Stimulated activated CD4-positive, alpha-beta T cell treated with anti-CD3 and anti-CD28 coated beads, Interleukin-12 subunit alpha, Interleukin-12 subunit beta, amount 100 ng/mL, for 24 hours (primary cell): ENCODE measurements around the gene FBXO31.
A peak's percentile ranks its signal among the peaks of the same experiment; 100 is the strongest.
"Not testable (repeated sequence)": the region's sequence is repeated elsewhere in the genome, so short reads cannot be mapped to it uniquely, and the experiment has no call there.

Experiments
- DNase-seq, 2 experiments: peaks; one replicate each; pipeline ENCODE4 v3.0.0-alpha.2; 2020; ENCODE audit warnings: low read depth in 2 of 2

FBXO31 gene

DNA sequence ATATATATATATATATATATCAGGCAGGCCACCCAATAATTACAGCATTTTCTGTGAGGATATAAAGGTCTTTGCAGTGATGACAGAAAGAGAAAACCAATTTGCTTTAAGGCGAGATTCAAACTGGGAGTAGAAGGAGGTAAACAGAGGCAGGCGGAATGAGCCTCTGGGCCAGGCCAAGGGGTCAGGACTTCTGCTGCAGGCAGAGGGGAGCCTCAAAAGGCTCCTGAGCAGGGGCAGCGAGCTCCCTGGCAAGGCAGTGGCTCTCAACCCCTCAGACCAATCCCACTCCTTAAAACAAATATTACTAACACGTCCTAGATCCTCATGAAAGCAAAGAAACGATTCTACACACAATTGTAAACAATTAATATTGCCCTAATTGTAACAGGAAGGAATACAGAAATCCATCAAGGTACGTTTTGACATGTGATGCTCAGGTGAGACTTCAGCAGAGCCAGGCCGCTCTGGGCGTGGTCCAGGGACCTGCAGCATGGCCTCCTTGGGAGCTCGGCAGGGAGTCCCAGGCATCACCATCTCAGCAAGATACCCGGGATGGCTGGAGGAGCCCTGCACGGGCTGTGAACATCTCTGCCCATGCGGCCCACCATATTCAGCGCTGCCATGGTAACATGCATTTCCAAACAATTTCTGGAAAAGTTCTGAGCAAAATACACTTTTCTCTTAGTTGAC is 18.4 kb downstream of the FBXO31 start:
- no peak for DNase-seq

DNA sequence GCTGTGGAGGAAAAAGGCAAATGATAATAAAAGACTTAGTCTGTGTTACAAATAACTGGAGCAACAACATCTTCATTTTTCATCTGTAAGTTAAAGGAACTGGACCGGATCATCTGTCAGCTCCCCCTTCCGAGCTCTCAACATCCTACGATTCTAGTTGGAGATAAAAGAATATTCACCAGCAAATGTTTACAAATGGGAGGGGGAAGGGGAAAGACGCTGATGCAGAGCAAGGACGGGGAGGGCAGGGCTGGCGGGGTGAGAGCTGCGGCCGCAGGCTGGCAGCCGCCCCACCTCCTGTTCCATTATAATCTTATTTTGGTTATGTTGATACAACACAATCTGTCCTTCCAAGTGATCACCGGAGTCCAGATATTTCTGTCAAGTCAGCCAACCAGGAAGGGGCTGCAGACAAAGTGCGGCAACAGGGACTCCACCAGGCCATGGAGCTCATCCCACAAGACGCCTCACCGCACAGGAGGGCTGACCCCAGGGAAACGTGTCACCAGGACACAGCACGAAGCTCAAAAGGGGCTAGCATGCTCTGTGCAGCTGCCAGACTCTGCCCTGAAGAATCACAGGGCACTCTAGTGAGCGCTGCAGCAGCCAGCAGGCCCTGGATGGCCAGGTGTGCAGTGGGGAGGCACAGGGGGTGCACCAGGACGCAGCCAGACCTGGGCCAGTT is 19.7 kb downstream of the FBXO31 start:
- no peak for DNase-seq

DNA sequence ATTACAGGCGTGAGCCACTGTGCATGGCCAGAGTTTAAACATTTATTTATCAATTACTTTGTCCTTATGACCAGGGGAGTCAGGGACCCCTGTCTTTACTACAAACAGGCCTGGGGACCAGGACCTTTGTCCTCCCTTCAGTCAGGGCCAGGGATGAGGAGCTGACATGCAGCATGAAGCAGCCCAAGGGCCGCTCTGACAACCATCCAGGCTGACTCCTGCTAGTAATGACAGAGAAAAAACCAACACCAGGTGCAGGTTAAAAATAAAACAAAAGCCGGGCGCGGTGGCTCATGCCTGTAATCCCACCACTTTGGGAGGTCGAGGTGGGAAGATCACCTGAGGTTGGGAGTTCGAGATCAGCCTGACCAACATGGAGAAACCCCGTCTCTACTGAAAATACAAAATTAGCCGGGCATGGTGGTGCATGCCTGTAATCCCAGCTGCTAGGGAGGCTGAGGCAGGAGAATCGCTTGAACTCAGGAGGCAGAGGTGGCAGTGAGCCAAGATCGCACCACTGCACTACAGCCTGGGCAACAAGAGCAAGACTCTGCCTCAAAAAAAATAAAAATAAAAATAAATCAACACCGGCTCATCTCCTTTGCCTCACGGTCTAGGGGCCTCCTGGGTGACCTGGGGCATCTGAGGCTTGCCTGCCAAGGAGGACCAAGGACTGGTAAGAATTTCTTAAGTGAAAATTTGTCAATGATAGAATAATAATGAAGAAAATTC is 20.6 kb downstream of the FBXO31 start:
- not testable (repeated sequence) for DNase-seq

DNA sequence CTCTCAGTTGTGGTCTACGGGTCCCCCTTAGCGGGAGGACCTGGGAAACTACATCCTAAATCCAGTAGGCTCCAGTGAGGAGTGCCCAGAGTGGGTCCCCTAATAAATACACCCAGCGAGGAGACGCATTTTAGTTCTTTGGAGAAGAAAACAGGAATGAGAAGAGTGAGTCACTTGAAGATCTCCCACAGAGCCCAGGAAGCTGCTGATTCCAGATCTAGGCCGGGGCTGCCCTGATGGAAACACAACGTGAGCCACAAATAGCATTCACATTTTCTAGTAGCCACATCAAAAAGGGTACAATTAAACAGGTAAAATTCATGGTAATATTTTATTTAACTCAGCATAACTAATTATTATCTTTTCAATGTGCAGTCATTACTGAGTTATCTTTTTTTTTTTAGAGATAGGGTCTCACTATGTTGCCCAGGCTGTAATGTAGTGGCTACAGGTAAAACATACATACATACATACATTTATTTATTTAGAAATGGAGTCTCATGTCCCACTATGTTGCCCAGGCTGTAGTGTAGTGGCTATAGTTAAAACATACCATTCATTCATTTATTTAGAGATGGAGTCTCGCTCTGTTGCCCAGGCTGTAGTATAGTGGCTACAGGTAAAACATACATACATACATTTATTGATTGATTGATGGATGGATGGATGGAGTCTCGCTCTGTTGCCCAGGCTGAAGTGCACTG is 21.5 kb downstream of the FBXO31 start:
- no peak for DNase-seq

DNA sequence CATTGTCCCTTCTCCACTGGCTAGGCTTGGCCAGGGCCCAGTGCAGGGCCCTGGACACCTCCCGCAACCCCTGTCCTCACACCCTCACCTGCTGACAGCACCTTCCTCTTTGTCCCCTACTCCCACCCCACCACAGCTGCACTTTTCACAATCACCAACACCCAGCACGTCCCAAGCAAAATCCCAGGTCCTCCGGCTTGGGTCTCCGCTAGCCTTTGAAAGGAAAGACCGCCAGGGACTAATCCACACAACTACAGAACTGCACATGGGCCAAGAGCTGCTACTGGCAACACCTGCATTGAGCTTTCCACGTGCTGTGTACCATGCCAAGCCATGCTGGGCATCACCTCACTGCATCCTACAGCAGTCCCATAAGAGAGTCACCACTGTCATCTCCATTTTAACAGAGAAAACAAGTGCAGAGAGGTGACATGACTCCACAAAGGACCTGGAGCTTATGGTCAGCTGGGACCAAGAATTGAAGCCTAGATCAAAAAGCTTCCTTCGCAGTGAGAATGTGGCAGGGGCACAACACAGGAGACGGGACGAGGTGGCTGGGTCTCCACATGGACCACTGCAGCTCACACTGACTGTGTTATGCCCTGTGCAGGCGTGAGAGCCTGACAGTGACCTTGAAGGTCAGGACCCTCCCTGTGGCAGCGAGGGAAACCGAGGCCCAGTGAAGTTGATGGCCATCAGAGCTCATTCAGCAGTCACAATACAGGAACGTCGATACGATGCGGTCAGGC is 22.5 kb downstream of the FBXO31 start:
- no peak for DNase-seq

DNA sequence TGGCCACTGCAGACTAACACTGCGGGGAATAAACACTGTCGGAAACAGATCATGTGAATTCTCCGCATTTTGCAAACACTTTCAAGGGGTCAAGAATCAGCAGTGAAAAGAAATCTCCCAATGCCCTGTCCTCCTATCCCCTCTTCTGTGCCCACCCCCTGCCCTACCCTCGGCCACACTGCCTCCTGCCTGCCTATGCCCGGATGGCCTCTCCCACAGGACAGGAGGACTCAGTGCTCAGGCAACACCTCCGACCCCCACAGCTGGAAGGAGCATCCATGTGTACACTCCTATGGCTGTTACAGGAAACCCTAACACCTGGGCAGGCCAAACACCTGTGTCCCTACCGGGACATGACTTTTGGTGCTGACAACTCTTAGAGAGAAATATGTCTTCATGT is 24.5 kb downstream of the FBXO31 start:
- no peak for DNase-seq

DNA sequence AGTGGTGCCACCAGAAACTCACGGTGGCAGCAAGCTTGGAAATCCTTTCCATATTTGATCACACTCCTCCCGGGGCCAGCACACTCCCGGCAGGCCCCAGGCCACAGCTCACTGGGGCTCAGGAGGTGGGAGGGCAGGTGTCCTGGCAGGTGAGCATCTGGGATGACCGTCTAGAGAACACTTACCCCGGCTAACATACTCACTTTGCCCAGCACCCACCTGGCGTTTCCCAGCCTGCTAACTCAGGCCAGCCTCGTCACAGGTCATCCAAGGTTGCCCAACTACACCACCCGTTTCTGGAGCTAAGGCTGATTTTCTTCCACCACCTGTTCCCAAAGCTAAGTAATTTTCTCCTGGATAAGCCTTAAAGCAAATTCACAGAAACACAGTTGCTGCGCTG is 24.9 kb downstream of the FBXO31 start:
- no peak for DNase-seq

DNA sequence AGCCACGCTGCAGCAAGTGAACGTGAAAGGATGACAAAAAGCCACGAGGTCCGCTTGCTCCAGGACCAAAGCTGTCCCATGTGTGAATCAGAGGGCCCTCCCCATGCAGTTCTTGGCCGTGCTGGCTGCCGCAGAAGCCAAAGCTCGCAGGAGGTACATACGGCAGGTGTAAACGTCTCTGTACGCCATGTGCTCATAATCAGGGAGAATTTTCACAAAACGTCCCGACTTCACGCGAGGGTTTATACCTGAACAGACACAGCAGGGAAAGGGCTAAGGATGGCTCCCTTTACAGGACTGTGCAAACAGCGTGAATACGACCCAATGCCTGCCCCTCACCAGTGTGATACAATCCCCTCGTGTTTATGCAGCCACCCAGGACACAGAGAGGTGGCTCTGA is 25.3 kb downstream of the FBXO31 start:
- no peak for DNase-seq

DNA sequence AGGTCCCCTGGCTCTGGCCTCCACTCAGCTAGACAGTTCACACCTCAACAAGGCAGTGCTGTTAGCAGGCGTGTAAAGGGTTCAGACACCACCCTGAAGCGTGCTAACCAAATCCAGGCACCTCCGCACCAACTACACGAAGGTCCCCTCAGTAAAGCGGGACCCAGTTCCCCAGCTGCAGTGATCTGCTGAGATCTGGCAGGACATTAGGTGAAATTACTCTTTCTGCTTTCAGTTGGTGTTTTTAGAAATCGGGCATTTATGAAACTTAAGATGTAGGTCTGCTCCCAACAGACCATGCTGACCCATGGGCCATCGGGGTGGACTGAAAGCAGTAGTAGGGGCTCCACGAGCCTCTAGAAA is 27.1 kb downstream of the FBXO31 start:
- no peak for DNase-seq

DNA sequence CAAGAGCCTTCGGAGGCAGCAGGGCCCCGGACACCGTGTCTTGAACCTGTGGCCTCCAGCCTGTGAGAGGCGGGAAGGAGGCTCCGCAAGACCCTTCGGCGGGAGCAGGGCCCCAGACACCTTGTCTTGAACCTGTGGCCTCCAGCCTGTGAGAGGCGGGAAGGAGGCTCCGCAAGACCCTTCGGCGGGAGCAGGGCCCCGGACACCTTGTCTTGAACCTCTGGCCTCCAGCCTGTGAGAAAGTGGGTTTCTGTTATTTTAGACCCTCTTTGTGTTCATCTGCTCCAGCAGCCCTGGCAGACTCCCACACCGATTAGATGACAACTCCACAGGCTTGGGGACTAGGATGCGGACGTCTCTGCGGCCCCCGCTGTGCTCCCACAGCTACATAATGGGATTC is 30.0 kb downstream of the FBXO31 start:
- no peak for DNase-seq

DNA sequence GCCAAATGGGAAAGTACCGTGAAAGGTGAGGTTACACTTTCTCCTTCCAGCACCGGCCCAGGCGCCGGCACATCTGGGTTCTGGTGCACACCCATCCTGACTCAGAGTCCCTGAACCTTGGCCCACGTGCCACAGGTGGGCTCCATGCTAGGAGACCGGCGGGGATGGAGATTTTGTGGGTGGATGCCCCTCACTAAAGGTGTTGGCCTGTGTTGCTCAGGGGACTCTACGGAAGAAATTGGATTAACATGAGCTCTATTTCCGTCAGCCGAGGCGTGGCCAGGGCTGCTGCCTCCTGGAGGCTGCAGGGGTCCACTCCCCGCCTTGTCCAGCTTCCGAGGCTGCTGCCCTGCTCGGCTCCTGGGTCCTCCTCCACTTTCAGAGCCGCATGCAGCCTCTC is 30.8 kb downstream of the FBXO31 start:
- DNase-seq, result no peak

DNA sequence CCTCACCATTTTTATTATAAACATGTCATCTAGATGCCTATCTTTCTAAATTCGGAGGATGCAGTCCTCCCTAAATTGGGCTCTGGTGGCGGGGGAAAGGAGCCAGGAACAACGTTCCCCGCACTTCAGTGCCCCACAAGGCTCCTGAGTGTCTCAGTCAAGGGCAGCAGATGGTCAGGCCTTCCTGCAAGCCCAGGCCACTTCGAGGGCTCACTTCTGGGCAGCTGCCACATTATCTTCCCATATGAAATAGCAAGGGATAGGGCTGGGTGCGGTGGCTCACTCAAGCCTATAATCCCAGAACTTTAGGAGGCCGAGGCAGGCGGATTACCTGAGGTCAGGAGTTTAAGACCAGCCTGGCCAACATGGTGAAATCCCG is 32.3 kb downstream of the FBXO31 start:
- DNase-seq, result no peak

DNA sequence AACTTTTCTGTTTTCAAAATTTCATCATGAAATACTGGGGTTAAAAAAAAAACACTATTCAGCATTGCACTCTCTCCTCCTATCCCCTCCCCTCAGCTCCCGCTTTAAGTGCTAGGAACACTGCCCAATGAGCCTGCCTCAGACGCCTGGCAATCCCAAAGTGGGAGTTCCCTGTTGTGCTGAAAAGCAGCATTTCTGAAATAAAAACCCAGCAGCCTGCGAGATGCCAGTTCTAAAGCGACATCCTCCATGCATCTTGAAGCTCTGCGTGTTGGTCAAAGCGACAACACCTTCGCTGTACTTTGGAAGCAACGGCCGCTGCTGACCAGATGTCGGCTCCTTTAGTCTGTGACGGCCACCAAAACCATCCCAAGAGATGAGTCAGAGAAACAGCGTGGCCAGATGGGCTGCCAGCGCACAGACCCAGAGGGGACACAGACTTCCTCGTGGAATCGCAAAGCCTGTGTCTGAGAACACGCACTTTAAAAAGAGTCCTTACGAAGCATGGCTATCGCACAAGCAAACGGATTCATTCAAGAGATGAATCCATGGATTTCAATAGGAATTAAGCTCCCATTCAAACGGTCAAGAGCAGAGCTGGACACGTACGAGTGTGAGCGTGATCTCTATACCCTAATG is 32.8 kb downstream of the FBXO31 start:
- DNase-seq, result no peak

DNA sequence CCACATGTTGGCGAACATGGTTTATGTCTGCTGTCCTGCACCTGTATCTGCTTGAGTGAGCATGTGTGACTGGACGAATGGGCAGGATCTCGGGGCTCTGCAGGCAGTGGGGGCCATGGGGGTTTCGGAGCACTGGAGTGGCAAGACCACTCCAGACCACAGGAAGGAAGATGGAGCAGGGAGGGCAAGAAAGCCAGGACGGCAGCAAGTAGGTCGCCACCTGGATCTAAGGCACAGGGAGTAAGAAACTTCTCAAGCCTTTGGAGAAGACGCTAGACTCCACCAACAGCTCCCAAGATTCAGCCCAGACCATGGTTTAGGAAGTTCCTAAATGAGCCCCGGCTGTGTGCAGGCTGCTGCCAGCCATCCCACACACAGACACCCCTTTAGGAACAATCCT is 33.5 kb downstream of the FBXO31 start:
- no peak for DNase-seq

DNA sequence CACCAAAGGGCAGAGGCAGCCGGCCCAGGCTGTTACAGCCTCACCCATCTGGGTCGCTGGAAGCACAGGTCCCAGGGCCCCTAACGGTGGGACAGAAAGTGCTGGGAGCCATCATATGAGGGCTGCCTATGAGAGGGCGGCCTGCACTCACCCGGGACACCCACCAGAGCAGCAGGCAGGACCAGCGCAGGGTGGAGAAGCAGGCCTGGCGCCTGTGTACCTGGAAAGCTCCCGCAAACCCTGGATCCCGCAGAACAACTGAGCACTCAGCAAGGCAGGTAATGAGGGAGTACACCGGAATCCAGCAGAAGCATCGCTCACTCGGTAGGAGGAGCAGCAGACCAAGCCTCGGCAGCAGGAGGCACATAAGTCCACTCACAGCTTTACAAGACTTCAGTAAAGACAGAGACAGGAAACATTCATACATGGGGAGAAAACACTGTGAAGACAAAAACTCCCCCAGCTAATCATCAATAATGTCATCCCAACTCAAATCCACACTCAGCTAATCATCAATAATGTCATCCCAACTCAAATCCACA is 34.9 kb downstream of the FBXO31 start:
- DNase-seq, result no peak

DNA sequence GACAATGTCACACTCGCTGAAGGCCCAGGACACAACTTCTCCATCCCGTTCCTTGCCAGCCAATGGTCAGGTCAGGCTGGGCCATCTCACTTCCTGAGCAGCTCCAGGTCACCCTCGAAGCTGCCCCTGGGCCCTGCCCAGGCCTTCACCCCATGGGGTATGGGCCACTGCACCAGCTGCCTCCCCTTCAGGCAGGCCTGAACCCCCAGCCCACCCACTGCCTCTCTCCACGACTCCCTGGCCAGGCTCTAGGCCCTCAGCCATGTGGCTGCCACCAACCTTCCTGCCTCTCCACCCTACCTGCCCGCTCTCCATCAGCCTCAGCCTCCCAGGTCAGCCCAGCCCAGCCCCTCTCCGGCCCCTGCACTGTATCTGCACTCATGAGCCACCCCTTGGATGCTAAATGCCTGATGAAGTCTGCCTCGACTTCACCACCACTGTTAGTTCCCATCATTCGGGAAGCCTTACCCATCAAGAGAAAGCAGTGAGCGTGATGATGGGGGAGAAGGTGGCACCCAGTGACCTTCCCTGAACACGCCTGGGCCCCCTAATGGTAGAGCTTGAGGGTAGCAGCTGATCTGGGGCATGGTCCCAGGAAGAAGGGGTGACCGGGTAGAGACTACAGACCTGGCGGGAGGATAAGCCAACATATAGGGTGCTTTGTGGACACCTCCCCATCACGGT is 35.5 kb downstream of the FBXO31 start:
- DNase-seq, result no peak

DNA sequence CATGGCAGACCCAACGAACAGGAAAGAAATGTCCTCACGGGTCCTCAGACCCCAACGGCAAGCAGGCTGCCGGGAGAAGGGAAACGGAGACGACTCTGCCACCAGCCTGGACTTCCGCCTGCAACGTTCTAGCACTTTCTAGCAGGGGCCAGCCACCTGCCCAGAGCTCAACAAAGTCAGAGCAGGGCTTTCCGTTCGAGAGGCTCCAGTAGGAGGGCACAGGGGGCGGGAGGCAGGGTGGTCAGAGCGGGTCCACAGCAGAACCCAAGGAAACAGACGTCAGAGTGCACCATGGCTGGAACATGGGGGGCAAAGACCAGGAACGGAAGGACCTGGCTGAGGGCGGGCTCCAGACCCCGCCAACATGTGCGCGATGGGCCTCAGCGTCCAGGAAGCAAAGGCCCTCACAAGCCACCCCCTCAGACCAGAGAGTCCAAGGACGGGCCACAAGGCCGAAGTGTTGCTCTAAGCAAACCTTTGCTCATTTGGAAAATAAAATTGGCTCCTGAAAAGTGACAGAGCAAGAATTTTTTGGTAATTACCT is 37.0 kb downstream of the FBXO31 start:
- no peak for DNase-seq

DNA sequence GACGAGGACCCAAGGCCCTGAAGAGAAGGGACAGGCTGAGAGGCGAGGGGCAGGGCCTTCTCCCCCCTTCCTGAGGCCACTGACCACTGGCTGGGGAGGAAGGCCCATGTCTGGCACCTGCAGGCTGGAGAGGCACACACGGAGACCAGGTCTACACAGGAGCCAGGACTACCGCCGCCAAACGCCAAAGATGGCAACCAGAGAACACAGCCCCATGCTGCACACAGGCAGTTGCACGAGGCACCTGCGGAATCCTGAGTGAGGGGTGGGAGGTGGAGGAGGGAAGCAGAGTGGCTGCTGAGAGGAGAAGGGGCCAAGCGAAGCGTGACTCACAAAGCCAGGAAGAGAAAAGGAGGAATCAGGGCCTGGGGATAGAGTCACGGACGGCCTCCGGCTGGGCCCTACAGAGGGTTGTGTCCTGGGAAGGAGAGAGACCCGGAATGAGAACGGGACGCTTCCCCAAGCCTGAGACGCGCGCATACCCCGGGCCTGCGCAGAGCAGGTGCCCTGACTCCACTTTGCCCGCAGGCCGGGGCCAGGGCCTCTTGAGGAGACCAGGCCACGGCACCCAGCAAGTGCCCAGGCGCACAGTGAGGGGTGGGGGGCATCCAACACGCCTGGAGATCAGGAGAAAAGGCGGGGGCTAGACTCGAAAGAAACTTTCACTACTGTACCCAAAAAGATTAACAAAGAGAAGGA is 37.7 kb downstream of the FBXO31 start:
- DNase-seq, result no peak

DNA sequence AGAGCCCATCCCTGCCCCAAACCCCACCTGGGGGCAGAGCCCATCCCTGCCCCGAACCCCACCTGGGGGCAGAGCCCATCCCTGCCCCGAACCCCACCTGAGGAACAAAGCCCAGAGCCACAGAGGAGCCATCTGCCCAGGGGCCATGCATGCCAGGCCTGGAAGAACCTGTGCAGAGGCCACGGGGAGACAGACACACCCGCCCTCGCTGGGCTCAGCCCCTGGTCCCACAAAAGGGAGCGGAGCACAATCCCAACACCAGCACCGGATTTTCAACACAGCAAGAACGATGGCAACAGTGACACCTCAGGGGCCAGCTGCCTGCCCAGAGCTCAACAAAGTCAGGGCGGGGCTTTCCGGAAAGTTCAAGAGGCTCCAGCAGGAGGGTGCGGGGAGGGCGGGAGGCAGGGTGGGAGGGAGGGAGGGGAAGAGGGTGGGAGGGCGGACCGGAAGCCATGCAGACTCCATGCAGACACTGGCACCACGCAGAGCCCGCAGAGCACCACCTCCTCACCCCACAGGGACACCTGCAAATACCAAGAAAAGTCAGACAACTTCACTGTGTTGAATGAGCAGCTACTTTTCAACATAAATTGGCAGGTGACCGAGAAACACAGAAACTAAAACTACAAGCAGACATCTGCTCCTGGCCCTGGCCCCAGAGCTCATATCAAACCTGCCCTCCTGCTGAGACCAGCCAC is 38.5 kb downstream of the FBXO31 start:
- DNase-seq, result peak in 1 of 2 experiments; percentile 23
